Endothelial cell (in vitro differentiated cells): Measurements from ENCODE around the gene NISCH. TPM values are rescaled to one million over a fixed set of nuclear protein-coding genes. Genes with fewer than 3 reads are reported as not detected.

Source experiments
- DNase-seq: peaks from one replicate; pipeline ENCODE4 v3.0.0; 2021; ENCODE audit warnings: low spot score
- H3K27ac Mint-ChIP-seq: one replicate; pipeline ENCODE4 v1.8.0; 2021; ENCODE audit warnings: mixed read lengths, inconsistent platforms; ENCODE audit not compliant: unreplicated experiment
- H3K27me3 Mint-ChIP-seq: one replicate; pipeline ENCODE4 v1.8.0; 2021; ENCODE audit warnings: mild to moderate bottlenecking, moderate library complexity, mixed read lengths, inconsistent platforms; ENCODE audit not compliant: unreplicated experiment
- H3K36me3 Mint-ChIP-seq: one replicate; pipeline ENCODE4 v1.8.0; 2021; ENCODE audit warnings: mild to moderate bottlenecking, low read depth, mixed read lengths, inconsistent platforms; ENCODE audit not compliant: unreplicated experiment
- H3K4me1 Mint-ChIP-seq: one replicate; pipeline ENCODE4 v1.8.0; 2021; ENCODE audit warnings: mild to moderate bottlenecking, mixed read lengths, inconsistent platforms; ENCODE audit not compliant: unreplicated experiment
- H3K4me3 Mint-ChIP-seq: one replicate; pipeline ENCODE4 v1.8.0; 2021; ENCODE audit warnings: mild to moderate bottlenecking, mixed read lengths, inconsistent platforms; ENCODE audit not compliant: unreplicated experiment
- H3K9me3 Mint-ChIP-seq: one replicate; pipeline ENCODE4 v1.8.0; 2021; ENCODE audit warnings: mixed read lengths, inconsistent platforms; ENCODE audit not compliant: unreplicated experiment
- total RNA-seq: library from RNA; stranded (reverse); fragmentation: NEBNext Ultra II Directional; extraction: Animal tissue kit (Norgen Biotek cat#: 25700); gene quantifications from one replicate; pipeline ENCODE4 v1.2.1, GENCODE V29; 2021; ENCODE audit not compliant: unreplicated experiment
- TF ChIP-seq, protein P1 (sequence below): fragments of 200-600 bp; sonication (generic); IDR thresholded peaks from one replicate; pipeline ENCODE4 v1.5.0; 2021; ENCODE audit warnings: antibody characterized with exemption; ENCODE audit not compliant: unreplicated experiment

The NISCH gene
- total RNA-seq, 1 donor from 2014 or later: 261 TPM

DNA sequence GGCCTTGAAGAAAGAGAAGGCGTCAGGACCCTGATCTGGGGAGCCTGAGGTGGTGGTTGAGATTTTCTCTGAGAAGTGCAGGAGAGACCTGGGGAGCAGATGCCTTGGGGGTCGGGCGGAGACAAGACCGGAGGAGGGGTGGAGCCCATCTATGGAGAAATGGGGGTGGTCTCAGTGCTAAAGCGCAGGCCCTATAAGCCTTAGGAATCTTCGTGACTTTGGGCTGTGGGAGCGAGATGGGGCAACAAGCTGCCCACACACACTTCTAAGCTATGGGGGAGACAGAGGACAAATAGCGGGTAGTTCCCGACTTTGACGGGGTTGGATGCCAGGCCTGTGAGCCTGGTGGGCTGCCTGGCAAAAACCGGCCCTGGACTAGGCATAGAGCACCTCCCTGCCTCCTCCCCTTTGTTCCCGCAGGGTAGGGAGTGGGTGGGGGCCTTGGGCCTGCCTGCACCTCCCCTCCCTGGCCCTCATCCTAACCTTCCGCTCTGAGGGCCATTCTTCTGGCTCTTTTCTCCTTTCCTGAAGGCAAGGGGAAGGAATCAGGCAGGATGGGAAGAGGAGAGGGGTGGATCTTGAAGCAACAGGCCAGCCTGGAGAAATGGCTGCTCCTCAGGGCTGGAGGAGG lies 880 bp downstream of the NISCH start:
- TF ChIP-seq, protein P1, sequence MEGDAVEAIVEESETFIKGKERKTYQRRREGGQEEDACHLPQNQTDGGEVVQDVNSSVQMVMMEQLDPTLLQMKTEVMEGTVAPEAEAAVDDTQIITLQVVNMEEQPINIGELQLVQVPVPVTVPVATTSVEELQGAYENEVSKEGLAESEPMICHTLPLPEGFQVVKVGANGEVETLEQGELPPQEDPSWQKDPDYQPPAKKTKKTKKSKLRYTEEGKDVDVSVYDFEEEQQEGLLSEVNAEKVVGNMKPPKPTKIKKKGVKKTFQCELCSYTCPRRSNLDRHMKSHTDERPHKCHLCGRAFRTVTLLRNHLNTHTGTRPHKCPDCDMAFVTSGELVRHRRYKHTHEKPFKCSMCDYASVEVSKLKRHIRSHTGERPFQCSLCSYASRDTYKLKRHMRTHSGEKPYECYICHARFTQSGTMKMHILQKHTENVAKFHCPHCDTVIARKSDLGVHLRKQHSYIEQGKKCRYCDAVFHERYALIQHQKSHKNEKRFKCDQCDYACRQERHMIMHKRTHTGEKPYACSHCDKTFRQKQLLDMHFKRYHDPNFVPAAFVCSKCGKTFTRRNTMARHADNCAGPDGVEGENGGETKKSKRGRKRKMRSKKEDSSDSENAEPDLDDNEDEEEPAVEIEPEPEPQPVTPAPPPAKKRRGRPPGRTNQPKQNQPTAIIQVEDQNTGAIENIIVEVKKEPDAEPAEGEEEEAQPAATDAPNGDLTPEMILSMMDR: no peak
- Mint-ChIP-seq H3K4me3 (peak overlapping the region; percentile 100), H3K27me3 (peaks cover 9% of the 10 kb centered on the region), H3K36me3 (peaks cover 26% of the 10 kb centered on the region), H3K9me3 (no peaks in the 10 kb centered on the region), H3K27ac (peak overlapping the region; percentile 89), H3K4me1 (peaks cover 32% of the 10 kb centered on the region)
- DNase-seq: no peak

DNA sequence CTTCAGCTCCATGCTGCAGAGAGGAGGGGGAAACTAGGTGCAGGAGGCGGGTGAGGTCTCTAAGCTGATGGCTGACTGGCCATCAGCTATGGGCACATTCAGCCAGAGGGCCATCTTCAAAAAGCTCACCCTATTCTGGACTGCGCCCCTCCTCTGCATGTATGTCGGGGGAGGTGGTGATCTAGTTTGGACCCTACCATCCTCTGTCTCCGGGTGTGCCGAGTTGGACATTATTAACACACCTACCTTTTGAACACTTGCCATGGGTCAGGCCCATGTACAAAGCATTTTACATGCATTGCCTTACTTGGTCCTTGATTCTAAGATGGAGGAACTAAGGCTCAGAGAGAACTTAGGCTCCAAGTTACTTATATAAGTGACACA lies 1.4 kb downstream of the NISCH start:
- Mint-ChIP-seq H3K27me3 (peaks cover 9% of the 10 kb centered on the region), H3K9me3 (no peaks in the 10 kb centered on the region), H3K36me3 (peaks cover 26% of the 10 kb centered on the region), H3K4me3 (peak overlapping the region; percentile 100), H3K4me1 (peaks cover 32% of the 10 kb centered on the region), H3K27ac (no peak overlapping the region)
- no peak for DNase-seq
- TF ChIP-seq, protein P1: no peak

DNA sequence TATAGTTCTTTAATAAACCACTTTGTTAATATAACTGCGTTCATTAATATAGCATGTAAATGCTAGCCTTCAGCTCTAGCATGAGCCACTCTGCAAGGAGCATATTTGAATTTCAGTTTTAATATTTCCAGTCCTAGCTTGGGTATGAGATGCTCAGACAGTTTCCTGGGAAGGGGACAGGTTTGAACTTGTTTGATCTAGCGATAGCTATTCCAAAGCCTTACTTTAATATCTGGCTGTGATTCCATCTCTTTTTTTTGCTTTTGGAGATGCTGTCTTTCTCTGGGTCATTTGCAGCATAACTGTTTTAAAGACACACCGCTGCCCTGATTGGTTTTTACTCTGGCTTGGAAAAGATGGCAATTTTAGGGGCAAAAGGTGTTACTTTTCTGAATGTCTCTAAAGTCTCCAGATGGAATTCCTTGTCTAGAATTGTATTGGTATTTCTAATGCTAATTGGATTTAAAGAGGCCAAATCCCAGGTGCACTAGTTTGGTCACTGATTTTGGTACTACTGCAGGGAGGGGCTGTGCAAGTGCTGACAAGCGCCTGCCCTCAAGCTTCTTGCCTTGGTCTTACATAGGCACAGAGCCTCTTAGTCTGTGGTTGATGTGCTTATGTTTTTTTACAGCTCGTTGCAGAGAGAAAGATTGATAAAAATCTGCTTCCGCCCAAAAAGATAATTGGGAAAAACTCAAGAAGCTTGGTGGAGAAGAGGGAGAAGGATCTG lies 2.8 kb downstream of the NISCH start:
- TF ChIP-seq, protein P1: no peak
- Mint-ChIP-seq H3K27me3 (peaks cover 9% of the 10 kb centered on the region), H3K4me1 (peaks cover 32% of the 10 kb centered on the region), H3K36me3 (peaks cover 30% of the 10 kb centered on the region), H3K9me3 (no peaks in the 10 kb centered on the region), H3K27ac (no peak overlapping the region), H3K4me3 (peak overlapping the region; percentile 100)
- DNase-seq: no peak

DNA sequence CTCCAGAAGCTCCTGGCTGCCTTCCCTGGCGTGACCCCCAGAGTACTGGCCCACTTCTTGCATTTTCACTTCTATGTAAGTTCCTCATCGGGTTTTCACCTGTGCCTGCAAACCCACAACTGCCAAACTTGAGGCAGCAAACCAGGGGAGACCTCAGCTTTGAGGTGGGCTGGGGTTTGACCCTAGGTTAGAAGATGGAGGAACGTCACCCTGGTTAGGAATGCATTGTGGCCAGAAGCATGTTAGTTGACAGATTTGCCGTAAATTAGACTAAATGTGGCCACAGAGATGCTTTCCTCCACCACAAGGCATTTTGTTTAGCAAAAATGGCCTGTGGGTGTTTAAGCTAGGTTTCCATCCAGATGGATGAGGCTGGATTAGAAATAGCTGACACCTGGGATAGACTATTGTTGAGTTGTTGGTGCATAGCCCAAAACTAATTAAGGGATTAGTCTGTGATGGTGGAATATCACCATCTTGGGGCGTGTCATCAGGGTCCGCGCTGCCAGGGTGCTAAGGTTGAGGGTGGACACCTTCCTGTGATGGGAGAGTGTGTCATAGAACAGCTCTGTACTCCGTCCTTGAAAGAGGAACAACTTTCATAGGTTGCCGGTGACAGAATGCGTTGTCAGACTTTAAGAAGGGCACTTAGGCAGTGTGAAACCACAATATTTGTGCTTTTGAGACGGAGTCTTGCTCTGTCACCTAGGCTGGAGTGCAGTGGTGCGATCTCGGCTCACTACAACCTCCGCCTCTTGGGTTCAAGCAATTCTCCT lies 3.6 kb downstream of the NISCH start:
- TF ChIP-seq, protein P1: no peak
- Mint-ChIP-seq H3K36me3 (peaks cover 33% of the 10 kb centered on the region), H3K9me3 (no peaks in the 10 kb centered on the region), H3K27ac (no peak overlapping the region), H3K4me3 (no peak overlapping the region), H3K4me1 (peaks cover 29% of the 10 kb centered on the region), H3K27me3 (peaks cover 5% of the 10 kb centered on the region)
- no peak for DNase-seq
